NT2/D1 (cell line): ENCODE measurements around the gene COL8A1.

Experiments used
- DNase-seq: peaks from one replicate; pipeline ENCODE4 v3.0.0-alpha.2; 2011; ENCODE audit warnings: low read depth, low spot score
- H3K27me3 ChIP-seq: 2 replicates; pipeline ENCODE4 v1.6.0; 2011; ENCODE audit warnings: mild to moderate bottlenecking; ENCODE audit not compliant: insufficient read length, insufficient read depth
- H3K36me3 ChIP-seq: 2 replicates; pipeline ENCODE4 v1.6.1; 2011; ENCODE audit warnings: mild to moderate bottlenecking, low read length, mixed read lengths; ENCODE audit not compliant: insufficient read depth, insufficient read length
- H3K4me1 ChIP-seq: 2 replicates; pipeline ENCODE4 v1.5.1; 2011; ENCODE audit not compliant: insufficient read depth, insufficient read length
- H3K4me3 ChIP-seq: 2 replicates; pipeline ENCODE4 v1.5.1; 2011; ENCODE audit warnings: low read depth; ENCODE audit not compliant: insufficient read length
- H3K9ac ChIP-seq: 2 replicates; pipeline ENCODE4 v1.6.0; 2011; ENCODE audit warnings: low read depth; ENCODE audit not compliant: insufficient read length
- H3K9me3 ChIP-seq: 2 replicates; pipeline ENCODE4 v1.5.1; 2011; ENCODE audit warnings: mild to moderate bottlenecking, low read length; ENCODE audit not compliant: insufficient read depth
- SUZ12 ChIP-seq: IDR thresholded peaks from 2 replicates; pipeline ENCODE4 v1.6.1; 2011; ENCODE audit not compliant: insufficient read length, insufficient read depth; ENCODE audit errors: extremely low read depth
- YY1 ChIP-seq: IDR thresholded peaks from 2 replicates; pipeline ENCODE4 v1.6.1; 2011; ENCODE audit not compliant: insufficient read length, insufficient read depth
- ZNF274 ChIP-seq: IDR thresholded peaks from 2 replicates; pipeline ENCODE4 v1.6.1; 2011; ENCODE audit warnings: mild to moderate bottlenecking, low read depth, low read length

The COL8A1 gene

GRCh38 chr3:99663977-99664376 is 25.6 kb downstream of the COL8A1 start:
- no peak overlapping the region for H3K9ac ChIP-seq
- TF ChIP-seq YY1 (no peak), ZNF274 (no peak), SUZ12 (no peak)
- no peaks in the 10 kb centered on the region for H3K36me3 ChIP-seq
- no peak for DNase-seq
- H3K4me3 ChIP-seq = no peak overlapping the region
- no peaks in the 10 kb centered on the region for H3K27me3 ChIP-seq
- H3K4me1 ChIP-seq = no peaks in the 10 kb centered on the region
- peaks cover 5% of the 10 kb centered on the region; the same call in 1 of the 2 replicates for H3K9me3 ChIP-seq

- DNase-seq = no peak
- TF ChIP-seq SUZ12 (no peak), YY1 (no peak), ZNF274 (no peak)
- Histone ChIP-seq H3K27me3 (no peaks in the 10 kb centered on the region), H3K4me1 (no peaks in the 10 kb centered on the region), H3K4me3 (no peak overlapping the region), H3K9ac (no peak overlapping the region), H3K36me3 (no peaks in the 10 kb centered on the region), H3K9me3 (peaks cover 5% of the 10 kb centered on the region; the same call in 1 of the 2 replicates)
These were observed 26.6 kb downstream of the COL8A1 start for GRCh38 chr3:99665017-99665416.

- no peak for DNase-seq
- peaks cover 5% of the 10 kb centered on the region; the same call in 1 of the 2 replicates for H3K9me3 ChIP-seq
- H3K4me1 ChIP-seq = no peaks in the 10 kb centered on the region
- no peaks in the 10 kb centered on the region for H3K36me3 ChIP-seq
- no peak for TF ChIP-seq ZNF274
- no peak for TF ChIP-seq YY1
- no peak for TF ChIP-seq SUZ12
- no peak overlapping the region for H3K4me3 ChIP-seq
- no peaks in the 10 kb centered on the region for H3K27me3 ChIP-seq
- no peak overlapping the region for H3K9ac ChIP-seq
These were observed 27.8 kb downstream of the COL8A1 start for GRCh38 chr3:99666201-99666600.

GRCh38 chr3:99668044-99668443 is 29.6 kb downstream of the COL8A1 start:
- no peaks in the 10 kb centered on the region for H3K27me3 ChIP-seq
- H3K36me3 ChIP-seq = no peaks in the 10 kb centered on the region
- no peak overlapping the region for H3K9ac ChIP-seq
- DNase-seq = no peak
- no peaks in the 10 kb centered on the region for H3K4me1 ChIP-seq
- peaks cover 5% of the 10 kb centered on the region; the same call in 1 of the 2 replicates for H3K9me3 ChIP-seq
- H3K4me3 ChIP-seq = no peak overlapping the region
- TF ChIP-seq SUZ12 (no peak), YY1 (no peak), ZNF274 (no peak)

- no peaks in the 10 kb centered on the region for H3K27me3 ChIP-seq
- no peaks in the 10 kb centered on the region for H3K4me1 ChIP-seq
- TF ChIP-seq SUZ12 (no peak), YY1 (no peak), ZNF274 (no peak)
These were observed 31.6 kb downstream of the COL8A1 start for GRCh38 chr3:99669879-99670555.

GRCh38 chr3:99670556-99670950 is 32.2 kb downstream of the COL8A1 start:
- H3K27me3 ChIP-seq = no peaks in the 10 kb centered on the region
- no peak overlapping the region for H3K4me3 ChIP-seq
- H3K9ac ChIP-seq = no peak overlapping the region
- H3K4me1 ChIP-seq = no peaks in the 10 kb centered on the region
- no peaks in the 10 kb centered on the region for H3K36me3 ChIP-seq
- no peaks in the 10 kb centered on the region for H3K9me3 ChIP-seq
- DNase-seq = no peak
- TF ChIP-seq YY1 = no peak
- no peak for TF ChIP-seq ZNF274
- no peak for TF ChIP-seq SUZ12

More at GRCh38 chr3:99669879-99670555, 31.6 kb downstream of the COL8A1 start:
- Histone ChIP-seq H3K9ac (no peak overlapping the region), H3K36me3 (no peaks in the 10 kb centered on the region), H3K4me3 (no peak overlapping the region), H3K9me3 (peaks cover 4% of the 10 kb centered on the region; the same call in 1 of the 2 replicates)
- DNase-seq = no peak

- Histone ChIP-seq H3K4me1 (no peaks in the 10 kb centered on the region), H3K4me3 (no peak overlapping the region), H3K27me3 (no peaks in the 10 kb centered on the region), H3K9me3 (no peaks in the 10 kb centered on the region), H3K9ac (no peak overlapping the region), H3K36me3 (no peaks in the 10 kb centered on the region)
- DNase-seq = no peak
- TF ChIP-seq SUZ12 (no peak), ZNF274 (no peak), YY1 (no peak)
These were observed 35.8 kb downstream of the COL8A1 start for GRCh38 chr3:99674086-99674789.

- DNase-seq = no peak
- H3K9me3 ChIP-seq = no peaks in the 10 kb centered on the region
- H3K4me1 ChIP-seq = no peaks in the 10 kb centered on the region
- no peak overlapping the region for H3K9ac ChIP-seq
- no peak overlapping the region for H3K4me3 ChIP-seq
- no peaks in the 10 kb centered on the region for H3K36me3 ChIP-seq
- no peak for TF ChIP-seq SUZ12
- no peak for TF ChIP-seq YY1
- TF ChIP-seq ZNF274 = no peak
- H3K27me3 ChIP-seq = no peaks in the 10 kb centered on the region
These were observed 39.6 kb downstream of the COL8A1 start for GRCh38 chr3:99678023-99678422.
